Kidney glomerular epithelial cell (primary cell): ENCODE results near the gene ABHD12.

Source experiments
- DNase-seq: peaks from one replicate; lab custom pipeline; 2025; lab: John Stamatoyannopoulos, UW

Gene ABHD12

GRCh38 chr20:25306991-25307903, 83.4 kb downstream of the ABHD12 start:
- DNase-seq = no peak

- no peak for DNase-seq
These were observed 86.5 kb downstream of the ABHD12 start for GRCh38 chr20:25304025-25304549.

- no peak for DNase-seq
These were observed 87.2 kb downstream of the ABHD12 start for GRCh38 chr20:25303292-25304024.

GRCh38 chr20:25302596-25302995, 88.0 kb downstream of the ABHD12 start:
- DNase-seq = no peak

- no peak for DNase-seq
These were observed 89.2 kb downstream of the ABHD12 start for GRCh38 chr20:25301357-25301920.

- no peak for DNase-seq
These were observed 90.0 kb downstream of the ABHD12 start for GRCh38 chr20:25300496-25301170.

GRCh38 chr20:25299806-25300205, 90.8 kb downstream of the ABHD12 start:
- DNase-seq = peak; percentile 17

GRCh38 chr20:25297141-25297905, 93.3 kb downstream of the ABHD12 start:
- no peak for DNase-seq

- no peak for DNase-seq
These were observed 94.2 kb downstream of the ABHD12 start for GRCh38 chr20:25296094-25297093.

- DNase-seq = no peak
These were observed 95.1 kb downstream of the ABHD12 start for GRCh38 chr20:25295386-25296093.

GRCh38 chr20:25294459-25295385, 95.9 kb downstream of the ABHD12 start:
- peak; percentile 16 for DNase-seq

- no peak for DNase-seq
These were observed 96.7 kb downstream of the ABHD12 start for GRCh38 chr20:25293910-25294458.

GRCh38 chr20:25293507-25293906, 97.1 kb downstream of the ABHD12 start:
- DNase-seq = no peak

- DNase-seq = no peak
These were observed 98.3 kb downstream of the ABHD12 start for GRCh38 chr20:25292176-25292891.

- no peak for DNase-seq
These were observed 99.1 kb downstream of the ABHD12 start for GRCh38 chr20:25291432-25292133.

GRCh38 chr20:25290646-25291431, 99.8 kb downstream of the ABHD12 start:
- DNase-seq = no peak
